HG03457 (cell line): ENCODE data around the gene TMPRSS3.
"Not testable (repeated sequence)": the region's sequence is repeated elsewhere in the genome, so short reads cannot be mapped to it uniquely, and the experiment has no call there.

Experiments used
- ATAC-seq: cut with Tn5 transposase; IDR thresholded peaks from one replicate; pipeline ENCODE4 v1.9.1; 2021; ENCODE audit warnings: moderate number of reproducible peaks; ENCODE audit not compliant: unreplicated experiment

Gene TMPRSS3

DNA sequence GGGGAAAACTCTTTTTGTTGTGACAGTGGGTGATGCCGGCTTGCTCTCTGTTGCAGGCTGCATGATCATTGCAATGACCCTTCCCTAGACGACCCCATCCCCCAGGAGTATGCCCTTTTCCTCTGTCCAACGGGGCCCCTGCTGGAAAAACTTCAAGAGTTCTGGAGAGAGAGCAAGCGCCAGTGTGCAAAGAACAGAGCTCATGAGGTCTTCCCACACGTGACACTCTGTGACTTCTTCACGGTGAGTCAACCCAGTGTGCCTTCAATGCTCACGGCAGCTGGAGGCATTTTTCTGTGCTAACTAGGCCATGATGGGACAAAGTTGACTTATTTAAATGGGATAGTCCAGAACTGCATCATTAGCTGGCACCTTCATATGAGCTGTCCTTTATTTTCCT, 13.5 kb upstream of the TMPRSS3 start:
- ATAC-seq, result no peak

- not testable (repeated sequence) for ATAC-seq
Measured at GRCh38 chr21:42408718-42409117, 12.9 kb upstream of the TMPRSS3 start.

- no peak for ATAC-seq
Measured at GRCh38 chr21:42407476-42407875, 11.6 kb upstream of the TMPRSS3 start.

DNA sequence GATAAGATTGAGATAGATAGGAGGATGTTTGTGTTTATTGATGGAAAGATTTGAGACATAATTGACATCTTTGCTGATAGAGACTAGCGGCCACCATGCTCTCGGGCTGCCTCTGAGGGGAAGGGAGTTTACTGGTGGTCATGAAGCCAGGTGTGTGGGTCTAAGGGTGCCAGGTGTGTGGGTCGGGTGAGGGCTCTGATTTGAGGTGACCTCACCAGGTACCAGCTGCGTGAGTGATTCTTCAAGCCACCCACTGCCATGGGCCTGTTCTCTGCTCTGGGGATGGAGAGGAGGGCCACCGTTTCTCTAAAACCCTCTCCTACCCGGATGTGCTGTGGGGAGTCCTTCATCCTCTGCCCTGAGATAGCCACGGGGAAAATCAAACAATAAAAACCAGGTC, 11.0 kb upstream of the TMPRSS3 start:
- no peak for ATAC-seq

DNA sequence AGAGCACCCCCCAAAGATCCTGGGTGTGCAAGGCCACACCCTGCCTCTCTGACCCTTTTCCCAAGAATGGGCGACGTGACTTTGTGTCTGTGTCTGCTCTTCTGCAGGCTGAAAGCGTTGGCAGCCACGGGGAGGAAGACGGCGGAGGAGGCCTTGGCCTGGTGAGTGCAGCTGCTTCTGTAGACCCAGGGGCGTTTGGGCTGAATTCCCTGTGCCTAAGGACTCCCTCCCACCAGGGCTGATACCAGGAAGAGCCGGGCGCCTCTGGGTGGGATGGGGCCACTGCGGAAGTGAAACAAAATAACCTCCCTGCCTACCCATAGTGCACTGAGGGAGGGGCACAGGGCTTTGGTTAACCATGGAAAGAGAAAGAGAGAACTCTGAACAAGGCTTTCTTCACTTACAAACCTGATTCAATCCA, 10.4 kb upstream of the TMPRSS3 start:
- no peak for ATAC-seq

DNA sequence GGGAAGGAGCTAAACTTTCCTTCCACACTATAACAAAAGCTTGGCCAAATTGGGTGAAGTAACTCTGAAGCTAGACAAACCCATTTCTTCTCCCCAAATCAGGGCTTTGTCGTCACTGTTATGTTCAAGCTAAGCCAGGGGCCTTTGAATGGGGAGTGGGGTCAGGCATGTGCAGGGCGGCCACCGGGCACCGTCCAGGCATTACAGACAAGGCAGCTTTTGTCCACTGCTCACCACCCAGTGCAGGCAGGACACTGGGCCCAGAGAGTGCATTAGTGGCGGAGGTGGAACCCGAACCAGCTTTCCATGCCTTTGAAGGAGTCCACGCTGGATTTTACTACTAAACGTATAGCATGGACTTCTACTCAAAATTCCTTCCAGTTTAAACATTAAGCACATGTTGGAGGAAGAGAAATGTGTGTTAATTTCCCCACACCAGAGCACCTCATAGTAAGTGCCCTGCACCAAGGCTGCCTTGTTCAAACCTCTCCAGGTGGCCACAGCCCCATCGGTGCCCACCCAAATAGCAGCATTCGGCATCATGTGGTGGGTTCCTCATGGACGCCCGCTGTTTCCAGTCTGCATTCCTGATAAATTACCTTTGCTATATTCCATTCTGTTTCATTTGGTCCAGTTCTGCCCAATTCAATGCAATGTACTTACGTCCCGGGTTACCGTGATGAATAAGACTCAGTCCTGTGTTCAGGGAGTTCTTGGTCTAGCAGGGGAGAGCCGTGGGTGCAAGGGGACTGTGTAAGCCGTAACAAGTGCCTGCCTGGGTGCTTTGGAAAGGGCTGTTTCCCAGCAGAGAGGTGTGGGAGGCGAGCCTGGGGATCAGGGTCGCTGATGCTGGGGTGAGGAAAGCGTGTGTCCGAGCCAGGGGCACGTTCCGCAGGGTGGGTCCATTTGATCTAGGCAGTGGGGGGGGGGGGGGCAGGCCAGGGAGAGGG, 9.5 kb upstream of the TMPRSS3 start:
- no peak for ATAC-seq

DNA sequence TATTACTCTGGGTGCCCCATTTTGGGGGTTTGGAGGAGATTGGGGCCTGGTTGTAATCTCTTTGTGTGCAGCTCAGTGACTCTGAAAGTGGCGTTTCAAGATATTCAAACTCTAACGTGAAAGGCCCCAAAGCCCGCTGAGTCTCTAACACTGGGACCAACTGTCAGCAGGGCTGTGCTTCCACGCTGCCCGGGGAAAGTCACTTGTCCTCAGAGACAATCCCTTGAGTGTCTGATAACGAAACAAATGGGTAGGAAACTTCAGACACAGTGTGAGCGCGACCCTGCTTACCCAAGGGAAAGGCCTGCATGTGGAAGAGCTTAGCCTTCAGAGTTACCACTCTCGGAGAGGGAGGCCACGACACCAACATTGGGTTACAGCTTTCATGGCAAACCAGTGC, 8.7 kb upstream of the TMPRSS3 start:
- ATAC-seq, result no peak

GRCh38 chr21:42403611-42404231, 7.9 kb upstream of the TMPRSS3 start, which contains the start of gene UBASH3A:
Gene UBASH3A, plus strand, starts transcription at chr21:42403902. Its CDS starts 44 bp downstream, at chr21:42403946.
- ATAC-seq, result no peak

DNA sequence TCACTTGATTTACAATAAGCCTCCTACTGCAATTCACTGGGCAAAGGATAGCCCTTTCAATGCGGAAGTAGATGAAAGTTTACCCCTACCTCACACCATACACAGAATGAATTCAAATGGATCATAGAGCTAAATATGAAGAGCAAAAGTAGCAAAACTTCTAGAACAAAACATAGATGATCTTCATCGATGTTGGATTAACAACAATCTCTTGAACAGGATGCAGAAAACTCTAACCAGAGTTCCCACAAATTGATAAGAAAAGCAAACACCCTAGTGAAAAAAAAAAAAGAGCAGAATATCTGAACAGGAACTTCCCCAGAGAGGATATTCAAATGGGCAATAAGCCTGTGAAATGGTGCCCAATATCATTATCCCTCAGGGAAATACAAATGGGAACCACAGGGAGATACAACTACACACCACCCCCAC, 6.0 kb upstream of the TMPRSS3 start:
- no peak for ATAC-seq

DNA sequence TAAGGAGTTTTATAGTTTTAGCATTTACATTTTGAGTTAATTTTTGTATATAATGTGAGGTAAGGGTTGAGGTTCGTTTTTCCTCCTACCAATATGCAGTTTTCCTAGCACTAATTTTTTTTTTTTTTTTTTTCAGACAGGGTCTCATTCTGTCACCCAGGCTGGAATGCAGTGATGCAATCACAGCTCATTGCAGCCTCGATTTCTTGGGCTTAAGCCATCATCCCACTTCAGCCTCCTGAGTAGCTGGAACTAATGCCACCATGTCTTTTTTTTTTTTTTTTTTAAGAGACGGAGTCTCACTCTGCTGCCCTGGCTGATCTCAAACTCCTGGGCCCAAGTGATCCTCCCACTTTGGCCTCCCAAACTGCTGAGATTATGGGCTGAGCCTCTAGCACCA, 5.3 kb upstream of the TMPRSS3 start:
- ATAC-seq, result no peak

- no peak for ATAC-seq
Measured at GRCh38 chr21:42400525-42400924, 4.7 kb upstream of the TMPRSS3 start.

GRCh38 chr21:42398436-42399028, 2.7 kb upstream of the TMPRSS3 start:
- ATAC-seq, result no peak

DNA sequence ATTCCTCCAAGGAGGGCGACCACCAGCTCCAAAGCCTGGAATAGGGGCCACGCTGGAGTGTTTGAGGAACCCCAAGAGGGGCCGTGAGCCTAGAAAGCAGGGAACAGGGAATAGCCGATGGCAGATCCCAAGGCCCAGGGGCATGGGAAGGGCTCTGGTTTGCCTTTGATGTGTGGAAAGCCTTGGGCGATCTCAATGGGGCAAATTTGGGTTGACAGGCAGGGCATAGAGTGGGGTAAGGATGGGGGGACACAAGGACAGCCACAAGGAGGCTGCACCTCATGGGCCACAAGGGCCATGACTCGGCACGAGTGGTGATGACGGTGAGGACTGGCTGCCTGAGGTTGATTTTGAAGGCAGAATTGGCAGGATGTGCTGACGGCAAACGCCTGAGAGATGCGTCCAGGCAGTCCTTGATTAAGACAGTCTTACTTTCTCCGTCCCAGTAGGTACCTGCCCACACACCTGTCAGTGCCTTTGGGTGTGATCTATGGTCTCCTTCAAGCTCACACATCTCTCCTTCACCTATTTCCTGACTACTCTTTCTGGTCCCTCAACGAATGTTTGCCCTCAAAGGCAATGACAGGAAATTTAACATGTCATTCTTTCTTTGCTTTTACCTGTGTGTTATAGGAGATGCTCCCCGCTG, 2.0 kb upstream of the TMPRSS3 start:
- ATAC-seq, result no peak

DNA sequence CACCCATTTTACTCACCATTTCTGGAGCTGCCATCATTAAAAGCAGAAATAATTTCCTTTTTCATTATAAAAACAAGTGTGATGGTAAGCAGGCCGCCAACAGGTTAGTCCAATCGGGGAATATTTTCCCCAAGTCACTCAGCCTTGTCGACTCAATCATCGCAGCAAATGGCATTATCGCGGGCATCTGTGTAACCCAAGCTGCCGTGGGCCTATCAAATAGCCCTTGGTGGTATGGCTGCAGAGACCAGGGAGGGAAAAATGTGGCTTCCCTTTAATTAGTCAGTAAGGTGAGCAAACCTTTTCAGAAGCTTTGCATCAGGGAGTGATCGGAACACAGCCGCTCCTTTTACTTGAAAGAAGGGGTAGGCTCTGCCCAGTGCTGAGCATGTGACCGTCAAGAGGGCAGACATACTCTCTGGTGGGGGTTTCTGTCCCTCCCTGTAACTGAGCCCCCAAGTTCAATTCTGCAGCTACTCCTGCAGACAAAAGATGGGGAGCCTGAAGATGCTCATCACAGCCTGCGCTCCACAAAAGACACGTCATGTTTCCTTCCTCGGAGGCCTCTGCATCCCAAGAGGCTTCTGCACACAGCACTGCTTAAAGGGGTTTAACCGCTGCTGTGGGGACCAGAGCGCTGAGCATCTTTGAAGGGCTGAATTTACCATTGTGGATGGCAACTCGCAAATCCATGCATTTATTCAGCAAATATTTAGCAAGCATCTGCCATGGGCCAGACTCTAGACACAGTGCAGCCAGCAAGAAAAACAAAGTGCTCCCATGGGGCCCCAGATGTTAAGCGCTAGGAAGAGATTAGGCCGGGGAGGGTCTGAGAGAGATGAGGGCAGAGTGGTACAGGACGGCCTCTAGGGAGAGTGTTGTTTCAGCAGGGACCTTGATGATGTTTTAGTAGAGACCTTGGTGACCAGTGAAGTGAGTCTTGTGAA, 1.2 kb upstream of the TMPRSS3 start:
- no peak for ATAC-seq

DNA sequence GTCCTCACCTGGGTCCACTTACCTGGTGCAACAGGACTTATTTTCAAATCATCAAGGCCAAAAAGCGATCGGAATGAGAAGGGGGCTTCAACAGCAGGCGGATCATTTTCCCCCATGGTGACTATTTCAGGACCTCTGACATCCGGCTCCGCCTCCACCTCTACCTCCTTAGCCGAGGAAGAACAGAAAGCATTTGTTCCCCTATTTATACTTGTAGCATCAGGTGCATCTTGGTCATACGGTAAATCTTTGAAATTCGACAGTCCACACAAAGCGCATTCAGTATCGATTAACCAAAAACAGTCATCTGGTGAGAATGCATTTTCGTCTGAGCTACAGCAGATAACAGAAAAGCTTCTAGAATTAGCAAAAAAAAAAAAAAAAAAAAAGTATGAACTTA, 550 bp downstream of the TMPRSS3 start:
- no peak for ATAC-seq

GRCh38 chr21:42393443-42393950, 2.4 kb downstream of the TMPRSS3 start:
- no peak for ATAC-seq

DNA sequence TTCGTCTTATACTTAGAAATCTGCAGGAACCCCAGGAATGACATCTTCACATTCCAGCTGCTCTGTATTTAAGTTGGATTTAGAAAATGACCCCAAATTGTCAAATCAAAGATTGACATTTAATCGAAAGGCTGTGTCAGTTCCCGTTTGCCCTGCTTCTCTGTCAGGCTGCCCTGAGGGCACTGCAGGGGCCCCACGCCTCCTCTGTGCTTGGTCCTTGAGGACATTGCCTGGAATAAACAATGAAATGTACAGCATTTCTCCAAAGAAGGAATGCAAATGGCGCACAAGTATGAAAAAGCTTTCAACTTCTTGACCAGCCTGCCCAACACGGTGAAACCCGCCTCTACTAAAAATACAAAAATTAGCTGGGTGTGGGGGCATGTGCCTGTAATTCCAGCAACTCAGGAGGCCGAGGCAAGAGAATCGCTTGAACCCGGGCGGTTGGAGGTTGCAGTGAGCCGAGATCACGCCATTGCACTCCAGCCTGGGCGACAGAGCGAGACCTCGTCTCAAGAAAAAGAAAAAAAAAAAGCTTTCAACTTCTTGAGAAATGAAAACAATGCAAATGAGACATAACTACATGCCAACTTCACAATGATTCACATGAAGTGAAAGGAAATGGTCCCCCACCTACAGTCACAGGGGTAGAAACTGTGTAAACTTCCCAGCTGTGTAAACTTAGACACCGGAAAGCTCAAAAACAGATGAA, 3.0 kb downstream of the TMPRSS3 start:
- ATAC-seq, result no peak

DNA sequence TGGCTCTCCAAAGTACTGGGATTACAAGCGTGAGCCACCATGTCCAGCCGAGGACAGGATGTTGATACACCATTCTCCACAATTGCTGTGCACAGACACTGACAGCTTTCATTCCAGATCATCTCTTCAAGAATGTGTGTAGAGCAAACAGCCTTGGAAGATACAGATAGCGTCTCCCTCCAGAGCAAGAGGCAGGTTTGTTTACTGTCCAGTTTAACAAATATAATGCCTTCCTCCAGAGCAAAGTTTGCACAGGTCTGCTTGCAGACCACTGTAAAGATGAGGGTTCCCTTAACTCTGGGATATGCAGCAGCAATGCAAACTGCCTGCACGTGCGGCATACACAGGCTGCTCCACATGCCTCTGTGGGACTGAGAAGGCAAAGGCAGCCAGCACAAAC, 4.6 kb downstream of the TMPRSS3 start:
- ATAC-seq, result no peak

DNA sequence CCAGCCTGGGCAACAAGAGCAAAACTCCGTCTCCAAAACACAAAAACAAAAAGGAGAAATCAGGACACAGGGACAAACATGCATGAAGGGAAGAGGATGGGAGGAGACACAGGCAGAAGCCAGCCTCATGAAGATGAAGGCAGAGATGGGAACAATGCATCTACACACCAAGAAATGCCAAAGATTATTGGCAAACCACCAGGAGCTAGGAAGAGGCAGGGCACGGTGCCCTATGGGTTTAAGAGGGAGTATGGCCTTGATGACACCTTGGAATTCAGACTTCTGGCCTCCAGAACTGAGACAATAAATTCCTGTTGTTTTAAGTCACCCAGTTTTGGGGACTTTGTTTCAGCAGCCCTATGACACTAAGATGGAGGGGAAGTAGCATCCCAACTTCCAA, 5.2 kb downstream of the TMPRSS3 start:
- no peak for ATAC-seq
